Lower lobe of right lung (tissue), 2 donors: ENCODE data around the gene MSI2. TPM values are rescaled to one million over a fixed set of nuclear protein-coding genes. Genes with fewer than 3 reads are reported as not detected.
A peak's percentile ranks its signal among the peaks of the same experiment; 100 is the strongest.

Source experiments
- ATAC-seq, 2 donors: fragments of 200-7000 bp; cut with Tn5 transposase; one replicate each; pipeline ENCODE4 v1.9.1; 2020 to 2022; ENCODE audit warnings: mild to moderate bottlenecking in 2 of 2, moderate library complexity in 2 of 2
- DNase-seq: peaks from one replicate; pipeline ENCODE4 v3.0.0-alpha.2; 2020
- H3K27ac ChIP-seq: fragments of 200-600 bp; one replicate; pipeline ENCODE4 v1.8.0; 2022
- H3K27me3 ChIP-seq: fragments of 200-600 bp; one replicate; pipeline ENCODE4 v1.8.0; 2022; ENCODE audit warnings: low read depth
- H3K36me3 ChIP-seq: fragments of 200-600 bp; one replicate; pipeline ENCODE4 v1.8.0; 2022; ENCODE audit warnings: mild to moderate bottlenecking
- H3K4me1 ChIP-seq: fragments of 200-600 bp; one replicate; pipeline ENCODE4 v1.8.0; 2022
- H3K4me3 ChIP-seq: fragments of 200-600 bp; one replicate; pipeline ENCODE4 v1.8.0; 2022; ENCODE audit warnings: mild to moderate bottlenecking
- H3K9me3 ChIP-seq: fragments of 200-600 bp; one replicate; pipeline ENCODE4 v1.8.0; 2022
- intact Hi-C: fragments of 100-400 bp; cut with DNase I; formaldehyde crosslinking; loops from one replicate; pipeline ENCODE4 v1.11.0; 2022
- total RNA-seq: library from RNA; stranded (reverse); fragmentation: NEBNext Ultra II Directional; extraction: Animal tissue kit (Norgen Biotek cat#: 25700); gene quantifications from one replicate; pipeline ENCODE4 v1.2.1, GENCODE V29; 2021
- TF ChIP-seq, protein P1 (sequence below): fragments of 200-600 bp; IDR thresholded peaks from one replicate; pipeline ENCODE4 v1.8.0; 2022; ENCODE audit warnings: antibody characterized with exemption, mild to moderate bottlenecking
- donor health status: DM: no; HTN: yes; CAD: no; lungs with severe emphysema.

MSI2 gene
- total RNA-seq, 1 donor from 2014 or later, result 43.9 TPM

DNA sequence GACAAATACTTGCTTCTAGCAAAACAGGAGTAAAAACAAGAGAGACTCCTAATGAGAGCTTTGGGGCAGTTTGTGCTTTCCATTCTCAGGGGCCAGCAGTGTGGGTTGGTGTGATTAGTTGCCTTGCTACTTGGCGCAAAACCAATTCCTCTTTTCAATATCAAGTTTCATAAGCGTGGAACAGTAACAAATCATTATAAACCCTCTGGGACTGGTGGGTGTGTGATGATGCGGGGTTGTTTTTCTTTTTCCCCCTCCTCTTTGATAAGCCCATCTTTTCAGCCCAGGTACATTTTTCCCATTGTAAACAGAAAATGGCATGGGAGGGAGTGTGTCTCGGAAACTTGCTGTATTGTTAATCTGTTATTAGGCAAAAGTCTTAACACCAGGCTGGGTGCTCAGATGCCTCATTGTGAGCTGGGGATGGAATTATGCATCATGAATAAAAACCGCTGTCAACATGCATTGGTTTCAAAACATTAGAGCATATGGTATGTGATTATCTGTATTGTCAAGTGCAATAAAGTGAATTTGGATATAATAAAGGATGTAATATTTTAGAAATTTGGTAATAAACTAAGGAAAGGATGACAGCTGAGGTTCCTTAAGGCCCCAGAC lies 322.4 kb downstream of the MSI2 start:
- peaks cover 11% of the 10 kb centered on the region for H3K4me1 ChIP-seq
- H3K27me3 ChIP-seq, result no peaks in the 10 kb centered on the region
- no peaks in the 10 kb centered on the region for H3K9me3 ChIP-seq
- H3K4me3 ChIP-seq, result peak overlapping the region; percentile 28
- ATAC-seq (no peak), DNase-seq (no peak)
- intact Hi-C loops, result no loop called here
- no peak overlapping the region for H3K27ac ChIP-seq
- no peaks in the 10 kb centered on the region for H3K36me3 ChIP-seq
- TF ChIP-seq, protein P1, sequence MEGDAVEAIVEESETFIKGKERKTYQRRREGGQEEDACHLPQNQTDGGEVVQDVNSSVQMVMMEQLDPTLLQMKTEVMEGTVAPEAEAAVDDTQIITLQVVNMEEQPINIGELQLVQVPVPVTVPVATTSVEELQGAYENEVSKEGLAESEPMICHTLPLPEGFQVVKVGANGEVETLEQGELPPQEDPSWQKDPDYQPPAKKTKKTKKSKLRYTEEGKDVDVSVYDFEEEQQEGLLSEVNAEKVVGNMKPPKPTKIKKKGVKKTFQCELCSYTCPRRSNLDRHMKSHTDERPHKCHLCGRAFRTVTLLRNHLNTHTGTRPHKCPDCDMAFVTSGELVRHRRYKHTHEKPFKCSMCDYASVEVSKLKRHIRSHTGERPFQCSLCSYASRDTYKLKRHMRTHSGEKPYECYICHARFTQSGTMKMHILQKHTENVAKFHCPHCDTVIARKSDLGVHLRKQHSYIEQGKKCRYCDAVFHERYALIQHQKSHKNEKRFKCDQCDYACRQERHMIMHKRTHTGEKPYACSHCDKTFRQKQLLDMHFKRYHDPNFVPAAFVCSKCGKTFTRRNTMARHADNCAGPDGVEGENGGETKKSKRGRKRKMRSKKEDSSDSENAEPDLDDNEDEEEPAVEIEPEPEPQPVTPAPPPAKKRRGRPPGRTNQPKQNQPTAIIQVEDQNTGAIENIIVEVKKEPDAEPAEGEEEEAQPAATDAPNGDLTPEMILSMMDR, result no peak

DNA sequence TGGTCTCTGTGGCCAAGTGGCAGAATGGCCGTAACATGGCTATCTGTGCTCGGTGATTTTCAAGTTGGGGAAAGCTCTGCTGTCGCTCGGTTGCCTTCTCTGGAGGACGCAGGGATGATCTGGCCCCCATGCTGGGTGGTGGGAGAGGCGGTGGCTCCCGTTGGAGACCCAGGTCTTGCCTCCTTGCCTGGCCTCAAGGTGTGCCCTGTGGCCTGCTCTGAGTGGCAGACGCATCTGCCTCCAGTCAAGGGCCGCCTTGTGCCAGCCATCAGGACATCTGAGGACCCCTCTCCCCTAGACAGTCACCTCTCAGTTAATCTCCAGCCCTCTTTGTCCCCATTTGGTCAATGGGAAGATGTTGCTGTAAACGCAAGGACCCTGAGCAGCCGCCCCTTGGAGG lies 322.9 kb downstream of the MSI2 start:
- DNase-seq, result no peak
- Histone ChIP-seq H3K36me3 (no peaks in the 10 kb centered on the region), H3K4me3 (no peak overlapping the region), H3K27ac (no peak overlapping the region), H3K4me1 (peaks cover 11% of the 10 kb centered on the region), H3K27me3 (no peaks in the 10 kb centered on the region), H3K9me3 (no peaks in the 10 kb centered on the region)
- TF ChIP-seq, protein P1, result no peak
- intact Hi-C loops, result no loop called here
- no peak for ATAC-seq

DNA sequence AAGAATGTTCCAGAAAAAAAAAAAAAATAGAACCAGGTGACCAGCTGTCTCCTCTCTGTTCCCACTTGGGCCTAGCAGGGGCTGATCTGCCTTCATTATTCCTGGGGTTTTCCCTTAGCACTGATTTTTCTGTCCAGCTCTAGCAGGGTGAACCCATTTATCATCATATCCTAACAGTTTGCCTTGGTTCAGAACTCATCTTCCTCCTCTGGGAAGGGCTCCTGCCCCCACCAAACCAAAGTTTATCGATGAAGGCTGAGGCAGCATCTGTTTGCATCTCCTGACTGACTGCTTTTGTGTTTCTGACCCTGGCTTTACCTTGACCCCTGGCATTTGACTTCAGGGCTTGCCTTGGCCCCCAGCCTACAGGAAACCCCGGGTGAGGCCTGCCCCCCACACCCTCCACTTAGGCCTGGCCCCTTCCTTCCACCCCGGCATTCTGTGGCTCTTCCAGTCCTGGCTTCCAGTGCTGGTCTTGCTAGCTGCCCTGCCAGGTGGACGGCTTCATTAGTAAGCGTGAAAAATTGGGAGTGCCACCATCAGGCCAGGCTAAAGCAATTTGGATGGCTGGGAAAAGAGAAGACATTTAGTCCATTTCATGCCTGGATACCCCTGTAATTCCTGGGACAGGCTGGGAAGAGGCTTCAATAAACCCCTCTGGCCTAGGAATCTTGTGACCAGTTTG lies 323.9 kb downstream of the MSI2 start:
- no peaks in the 10 kb centered on the region for H3K27me3 ChIP-seq
- no peak for ATAC-seq
- H3K9me3 ChIP-seq, result no peaks in the 10 kb centered on the region
- no peak overlapping the region for H3K27ac ChIP-seq
- H3K4me1 ChIP-seq, result peaks cover 11% of the 10 kb centered on the region
- intact Hi-C loops, result no loop called here
- TF ChIP-seq, protein P1, result no peak
- no peak overlapping the region for H3K4me3 ChIP-seq
- no peaks in the 10 kb centered on the region for H3K36me3 ChIP-seq
- no peak for DNase-seq

DNA sequence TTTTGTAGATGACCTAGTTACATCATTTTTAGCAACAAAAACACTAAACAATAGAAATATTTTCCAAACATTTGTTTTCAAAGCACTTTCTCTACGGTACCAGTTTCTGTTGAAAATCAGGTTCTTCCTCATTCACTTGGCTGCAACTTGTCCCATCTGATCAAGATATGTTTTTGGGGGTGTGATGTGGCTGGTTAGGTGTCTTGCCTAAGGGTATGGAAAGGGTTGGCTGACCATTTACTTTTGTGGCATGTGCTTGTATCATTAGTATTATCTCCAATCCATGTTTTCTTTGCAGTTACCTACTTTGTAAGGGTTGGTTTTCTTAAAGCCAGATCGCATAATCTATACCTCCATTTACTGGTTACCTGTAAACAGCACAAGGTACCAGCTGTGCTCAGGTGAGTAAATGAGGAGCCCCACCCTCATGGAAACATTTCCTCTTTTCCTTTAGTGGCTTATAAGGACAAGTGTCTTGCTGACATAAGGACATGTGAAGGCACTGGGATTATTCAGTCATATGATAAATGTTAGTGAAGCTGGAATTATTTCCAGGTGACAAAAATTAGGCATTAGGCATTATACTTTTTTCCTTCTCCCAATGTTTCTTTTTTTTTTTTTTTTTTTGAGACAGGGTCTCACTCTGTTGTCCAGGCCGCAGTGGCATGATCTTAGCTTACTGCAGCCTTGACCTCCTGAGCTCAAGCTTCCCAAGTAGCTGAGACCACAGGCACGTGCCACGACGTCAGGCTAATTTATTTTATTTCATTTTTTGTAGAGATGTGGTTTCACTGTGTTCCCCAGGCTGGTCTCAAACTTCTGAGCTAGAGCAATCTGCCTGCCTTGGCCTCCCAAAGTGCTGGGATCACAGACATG lies 326.8 kb downstream of the MSI2 start:
- H3K4me3 ChIP-seq, result no peak overlapping the region
- H3K4me1 ChIP-seq, result peaks cover 3% of the 10 kb centered on the region
- ATAC-seq (no peak), DNase-seq (no peak)
- intact Hi-C loops, result no loop called here
- H3K27me3 ChIP-seq, result no peaks in the 10 kb centered on the region
- H3K36me3 ChIP-seq, result no peaks in the 10 kb centered on the region
- no peak overlapping the region for H3K27ac ChIP-seq
- TF ChIP-seq, protein P1, result no peak
- H3K9me3 ChIP-seq, result no peaks in the 10 kb centered on the region

DNA sequence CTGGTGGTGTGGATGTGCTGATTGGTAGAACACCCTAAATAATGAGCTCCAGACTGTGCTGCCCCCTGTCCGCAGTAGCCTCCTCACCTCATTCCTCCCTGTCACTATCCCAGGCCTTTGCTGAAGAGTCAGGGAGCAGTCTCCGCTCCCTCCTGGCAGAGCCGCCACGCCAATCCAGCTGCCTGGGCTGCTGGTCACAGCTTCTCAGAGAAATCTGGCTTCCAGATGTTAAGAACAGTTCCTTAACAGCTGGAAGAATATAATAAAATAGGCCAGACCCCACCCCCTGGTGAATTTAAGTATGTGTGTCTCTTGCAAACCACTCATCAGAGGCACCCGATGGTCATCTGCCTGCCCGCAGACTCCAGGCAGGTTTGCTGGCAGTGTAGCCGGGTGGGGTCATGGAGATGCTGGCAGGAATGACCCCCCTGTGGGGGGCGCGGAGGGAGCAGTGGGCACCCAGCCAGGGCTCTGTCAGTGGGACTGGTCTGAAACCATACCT lies 327.8 kb downstream of the MSI2 start:
- Histone ChIP-seq H3K9me3 (no peaks in the 10 kb centered on the region), H3K4me1 (no peaks in the 10 kb centered on the region), H3K27ac (no peak overlapping the region), H3K4me3 (no peak overlapping the region), H3K36me3 (no peaks in the 10 kb centered on the region), H3K27me3 (no peaks in the 10 kb centered on the region)
- ATAC-seq, result no peak
- TF ChIP-seq, protein P1, result no peak
- intact Hi-C loops, result no loop called here
- no peak for DNase-seq
